Ishikawa (cell line): ENCODE measurements around the gene MYRFL.

ENCODE experiments used
- CEBPB ChIP-seq: IDR thresholded peaks from 2 replicates; pipeline ENCODE4 v1.6.1; 2012
- CREB1 ChIP-seq: IDR thresholded peaks from 2 replicates; pipeline ENCODE4 v1.6.1; 2012; ENCODE audit warnings: low read depth
- EGR1 ChIP-seq: IDR thresholded peaks from 2 replicates; pipeline ENCODE4 v1.6.1; 2012
- EP300 ChIP-seq: IDR thresholded peaks from 2 replicates; pipeline ENCODE4 v1.6.1; 2012; ENCODE audit warnings: borderline replicate concordance
- FOXM1 ChIP-seq: IDR thresholded peaks from 2 replicates; pipeline ENCODE4 v1.6.1; 2012; ENCODE audit warnings: low read depth, borderline replicate concordance
- NFIC ChIP-seq: IDR thresholded peaks from 2 replicates; pipeline ENCODE4 v1.6.1; 2012
- RAD21 ChIP-seq: IDR thresholded peaks from 2 replicates; pipeline ENCODE4 v1.6.1; 2012; ENCODE audit warnings: low read depth
- TAF1 ChIP-seq: IDR thresholded peaks from 2 replicates; pipeline ENCODE4 v1.6.1; 2012; ENCODE audit warnings: low read depth, mild to moderate bottlenecking
- TCF12 ChIP-seq: IDR thresholded peaks from 2 replicates; pipeline ENCODE4 v1.6.1; 2012; ENCODE audit warnings: low read depth
- TEAD4 ChIP-seq: IDR thresholded peaks from 2 replicates; pipeline ENCODE4 v1.6.1; 2012
- YY1 ChIP-seq: IDR thresholded peaks from 2 replicates; pipeline ENCODE4 v1.6.1; 2012; ENCODE audit warnings: low read depth
- ZBTB7A ChIP-seq: IDR thresholded peaks from 2 replicates; pipeline ENCODE4 v1.6.1; 2012; ENCODE audit warnings: low read depth
- TF ChIP-seq, protein P1 (sequence below): IDR thresholded peaks from 2 replicates; pipeline ENCODE4 v1.6.1; 2012
- TF ChIP-seq, protein P2 (sequence below): IDR thresholded peaks from 2 replicates; pipeline ENCODE4 v1.6.1; 2012; ENCODE audit warnings: low read depth, mild to moderate bottlenecking
- TF ChIP-seq, protein P3 (sequence below): IDR thresholded peaks from 2 replicates; pipeline ENCODE4 v1.6.1; 2012

MYRFL gene

DNA sequence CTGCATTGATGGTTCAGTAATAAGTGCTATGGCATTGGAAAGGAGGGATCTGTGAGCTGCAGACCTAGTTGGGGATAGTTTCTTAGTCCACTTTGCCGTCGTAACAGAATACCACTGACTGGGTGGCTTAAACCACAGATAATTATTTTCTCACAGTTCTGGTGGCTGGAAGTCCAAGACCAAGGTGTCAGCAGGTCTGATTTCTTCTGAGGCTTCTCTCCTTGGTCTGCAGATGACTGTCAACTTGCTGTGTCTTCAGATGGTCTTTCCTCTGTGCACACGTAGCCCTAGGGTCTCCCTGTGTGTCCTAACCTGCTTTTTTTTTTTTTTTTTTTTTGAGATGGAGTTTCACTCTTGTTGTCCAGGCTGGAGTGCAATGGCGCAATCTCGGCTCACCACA, 126.1 kb downstream of the MYRFL start:
- no peak for TF ChIP-seq EGR1
- TF ChIP-seq TAF1 = no peak
- TF ChIP-seq RAD21 = no peak
- no peak for TF ChIP-seq ZBTB7A
- no peak for TF ChIP-seq YY1
- TF ChIP-seq, protein P1, sequence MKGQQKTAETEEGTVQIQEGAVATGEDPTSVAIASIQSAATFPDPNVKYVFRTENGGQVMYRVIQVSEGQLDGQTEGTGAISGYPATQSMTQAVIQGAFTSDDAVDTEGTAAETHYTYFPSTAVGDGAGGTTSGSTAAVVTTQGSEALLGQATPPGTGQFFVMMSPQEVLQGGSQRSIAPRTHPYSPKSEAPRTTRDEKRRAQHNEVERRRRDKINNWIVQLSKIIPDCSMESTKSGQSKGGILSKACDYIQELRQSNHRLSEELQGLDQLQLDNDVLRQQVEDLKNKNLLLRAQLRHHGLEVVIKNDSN = no peak
- no peak for TF ChIP-seq EP300
- no peak for TF ChIP-seq NFIC
- TF ChIP-seq, protein P2, sequence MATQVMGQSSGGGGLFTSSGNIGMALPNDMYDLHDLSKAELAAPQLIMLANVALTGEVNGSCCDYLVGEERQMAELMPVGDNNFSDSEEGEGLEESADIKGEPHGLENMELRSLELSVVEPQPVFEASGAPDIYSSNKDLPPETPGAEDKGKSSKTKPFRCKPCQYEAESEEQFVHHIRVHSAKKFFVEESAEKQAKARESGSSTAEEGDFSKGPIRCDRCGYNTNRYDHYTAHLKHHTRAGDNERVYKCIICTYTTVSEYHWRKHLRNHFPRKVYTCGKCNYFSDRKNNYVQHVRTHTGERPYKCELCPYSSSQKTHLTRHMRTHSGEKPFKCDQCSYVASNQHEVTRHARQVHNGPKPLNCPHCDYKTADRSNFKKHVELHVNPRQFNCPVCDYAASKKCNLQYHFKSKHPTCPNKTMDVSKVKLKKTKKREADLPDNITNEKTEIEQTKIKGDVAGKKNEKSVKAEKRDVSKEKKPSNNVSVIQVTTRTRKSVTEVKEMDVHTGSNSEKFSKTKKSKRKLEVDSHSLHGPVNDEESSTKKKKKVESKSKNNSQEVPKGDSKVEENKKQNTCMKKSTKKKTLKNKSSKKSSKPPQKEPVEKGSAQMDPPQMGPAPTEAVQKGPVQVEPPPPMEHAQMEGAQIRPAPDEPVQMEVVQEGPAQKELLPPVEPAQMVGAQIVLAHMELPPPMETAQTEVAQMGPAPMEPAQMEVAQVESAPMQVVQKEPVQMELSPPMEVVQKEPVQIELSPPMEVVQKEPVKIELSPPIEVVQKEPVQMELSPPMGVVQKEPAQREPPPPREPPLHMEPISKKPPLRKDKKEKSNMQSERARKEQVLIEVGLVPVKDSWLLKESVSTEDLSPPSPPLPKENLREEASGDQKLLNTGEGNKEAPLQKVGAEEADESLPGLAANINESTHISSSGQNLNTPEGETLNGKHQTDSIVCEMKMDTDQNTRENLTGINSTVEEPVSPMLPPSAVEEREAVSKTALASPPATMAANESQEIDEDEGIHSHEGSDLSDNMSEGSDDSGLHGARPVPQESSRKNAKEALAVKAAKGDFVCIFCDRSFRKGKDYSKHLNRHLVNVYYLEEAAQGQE = no peak
- no peak for TF ChIP-seq FOXM1
- no peak for TF ChIP-seq TEAD4
- no peak for TF ChIP-seq CEBPB
- no peak for TF ChIP-seq TCF12
- TF ChIP-seq CREB1 = no peak
- TF ChIP-seq, protein P3, sequence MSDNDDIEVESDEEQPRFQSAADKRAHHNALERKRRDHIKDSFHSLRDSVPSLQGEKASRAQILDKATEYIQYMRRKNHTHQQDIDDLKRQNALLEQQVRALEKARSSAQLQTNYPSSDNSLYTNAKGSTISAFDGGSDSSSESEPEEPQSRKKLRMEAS = no peak

DNA sequence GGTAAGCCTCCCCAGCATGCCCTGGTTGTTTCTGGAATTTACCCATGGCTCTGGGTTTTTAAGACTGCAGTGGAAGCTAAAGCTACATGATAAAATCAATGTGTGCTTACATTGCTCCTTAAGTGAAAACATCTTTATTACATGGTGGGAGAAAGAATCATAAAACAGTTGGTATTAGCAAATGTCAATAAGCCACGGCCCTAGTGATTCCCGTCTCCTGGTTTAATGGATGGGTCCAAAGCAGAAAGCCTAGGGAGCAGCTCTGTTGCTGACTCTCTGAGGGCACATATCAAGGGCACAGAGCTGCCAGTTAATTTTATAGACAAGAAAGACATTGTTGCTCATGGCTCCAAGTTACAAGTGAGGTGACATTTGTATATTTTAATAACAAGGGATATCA, 127.9 kb downstream of the MYRFL start:
- TF ChIP-seq EGR1 (no peak), TEAD4 (no peak)
- TF ChIP-seq, protein P2 = no peak

DNA sequence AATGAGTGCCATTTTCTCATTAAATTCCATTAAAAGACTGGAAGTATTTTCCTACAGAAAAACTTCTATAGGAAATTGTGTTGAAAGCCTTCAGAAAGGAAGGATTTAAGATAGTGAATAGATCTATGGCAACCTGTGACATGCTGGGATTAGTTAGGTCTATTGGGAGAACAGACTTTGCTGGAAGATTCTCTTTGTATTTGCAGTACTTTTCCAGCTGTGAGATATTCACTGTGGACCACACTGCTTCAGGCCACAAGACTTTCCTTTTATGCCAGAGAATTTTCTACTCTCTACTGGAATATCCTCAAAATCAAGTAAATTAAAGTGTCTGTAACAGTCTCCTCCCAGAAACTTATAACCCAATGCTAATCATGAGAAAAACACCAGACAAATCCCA, 136.2 kb downstream of the MYRFL start:
- TF ChIP-seq TEAD4 (no peak), NFIC (no peak), TAF1 (no peak), CEBPB (no peak), YY1 (no peak), FOXM1 (no peak), ZBTB7A (no peak), EP300 (no peak), CREB1 (no peak), TCF12 (no peak), RAD21 (no peak), EGR1 (no peak)
- TF ChIP-seq, protein P2 = no peak
- TF ChIP-seq, protein P1 = no peak
- TF ChIP-seq, protein P3 = no peak

DNA sequence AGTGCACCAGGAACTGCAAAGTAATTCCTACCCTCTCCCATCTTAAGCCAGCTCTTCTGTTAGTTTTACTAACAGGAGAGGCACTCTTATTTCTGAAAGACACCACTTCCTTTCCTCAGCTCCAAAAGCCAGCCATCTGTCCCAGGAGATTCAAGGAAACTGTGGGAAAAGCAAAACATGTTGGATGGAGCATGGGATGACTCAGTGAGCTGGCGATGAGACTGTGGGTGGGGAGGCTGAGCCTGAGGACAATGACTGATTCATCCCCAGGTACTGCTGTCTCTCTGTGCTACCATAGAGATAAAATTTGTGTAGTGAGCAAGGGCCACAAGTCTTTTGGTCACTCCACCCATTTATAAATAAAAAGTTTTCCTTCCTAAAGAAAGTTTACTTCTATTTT, 141.4 kb downstream of the MYRFL start:
- TF ChIP-seq NFIC (no peak), CREB1 (no peak), YY1 (no peak), TCF12 (no peak), EGR1 (no peak), TEAD4 (no peak), RAD21 (no peak), TAF1 (no peak), FOXM1 (no peak), CEBPB (no peak), EP300 (no peak), ZBTB7A (no peak)
- TF ChIP-seq, protein P3 = no peak
- TF ChIP-seq, protein P2 = no peak
- TF ChIP-seq, protein P1 = no peak
